GM18517 (cell line): Measurements from ENCODE around the gene ERVW-1.

Experiments used
- ATAC-seq: cut with Tn5 transposase; IDR thresholded peaks from one replicate; pipeline ENCODE4 v1.9.1; 2021; ENCODE audit warnings: mild to moderate bottlenecking, moderate library complexity; ENCODE audit not compliant: unreplicated experiment

ERVW-1 gene

GRCh38 chr7:92427193-92427592 lies 50.6 kb downstream of the ERVW-1 start:
- no peak for ATAC-seq

GRCh38 chr7:92425311-92425947 lies 52.3 kb downstream of the ERVW-1 start:
- no peak for ATAC-seq

- ATAC-seq, result no peak
These were observed 54.0 kb downstream of the ERVW-1 start for GRCh38 chr7:92423710-92424131.

- ATAC-seq, result no peak
These were observed 54.8 kb downstream of the ERVW-1 start for GRCh38 chr7:92422926-92423325.

- ATAC-seq, result no peak
These were observed 55.9 kb downstream of the ERVW-1 start for GRCh38 chr7:92421676-92422435.
